Measurements from ENCODE around the gene PHLPP2. TPM values are rescaled to one million over a fixed set of nuclear protein-coding genes. Genes with fewer than 3 reads are reported as not detected.

Gene PHLPP2
- total RNA-seq, 4 donors from 2014 or later, result 0.49 to 5.7 (median 1.7) TPM

- DNase-seq, result no peak
- Histone ChIP-seq H3K27me3 (no peaks in the 10 kb centered on the region), H3K4me1 (no peaks in the 10 kb centered on the region), H3K9me3 (no peaks in the 10 kb centered on the region), H3K36me3 (peaks cover 8 to 100% (median 32%) of the 10 kb centered on the region in 3 donors), H3K4me3 (no peak overlapping the region), H3K27ac (no peak overlapping the region)
- intact Hi-C loops (cut with DNase I), result no loop called here
- WGBS, 2 donors, result 79 to 85% methylated on average over 4 of the region's 4 CpGs
- no peak for TF ChIP-seq CTCF (IDR thresholded peaks at IDR 0.05)
- TF ChIP-seq POLR2A (IDR thresholded peaks at IDR 0.05), result no peak
These were observed 23.7 kb upstream of the PHLPP2 start for GRCh38 chr16:71748226-71748625.

- peak in 5 of 6 experiments; percentile 22 to 61 (median 51) for TF ChIP-seq CTCF (IDR thresholded peaks at IDR 0.05)
- no peak for TF ChIP-seq POLR2A (IDR thresholded peaks at IDR 0.05)
- Histone ChIP-seq H3K9me3 (no peaks in the 10 kb centered on the region), H3K4me1 (no peaks in the 10 kb centered on the region), H3K36me3 (peaks cover 6 to 100% (median 31%) of the 10 kb centered on the region in 3 donors), H3K4me3 (no peak overlapping the region), H3K27me3 (no peaks in the 10 kb centered on the region), H3K27ac (no peak overlapping the region)
- intact Hi-C loops (cut with DNase I), result no loop called here
- WGBS, 2 donors, result 49 to 64% methylated on average over 7 of the region's 7 CpGs
- DNase-seq, result no peak
These were observed 22.0 kb upstream of the PHLPP2 start for GRCh38 chr16:71746442-71747046.

- TF ChIP-seq CTCF (IDR thresholded peaks at IDR 0.05), result no peak
- no peak for TF ChIP-seq POLR2A (IDR thresholded peaks at IDR 0.05)
- Histone ChIP-seq H3K27me3 (no peaks in the 10 kb centered on the region), H3K27ac (no peak overlapping the region), H3K9me3 (no peaks in the 10 kb centered on the region), H3K4me1 (no peaks in the 10 kb centered on the region), H3K4me3 (no peak overlapping the region), H3K36me3 (peaks cover 6 to 99% (median 35%) of the 10 kb centered on the region in 3 donors)
- intact Hi-C loops (cut with DNase I), result no loop called here
- 95 to 96% methylated on average over 4 of the region's 4 CpGs for WGBS, 2 donors
- DNase-seq, result no peak
These were observed 14.4 kb upstream of the PHLPP2 start for GRCh38 chr16:71738855-71739254.

- intact Hi-C loops (cut with DNase I), result no loop called here
- no peaks in the 10 kb centered on the region for H3K4me1 ChIP-seq
- H3K36me3 ChIP-seq, result peaks cover 12 to 99% (median 37%) of the 10 kb centered on the region in 3 donors
- DNase-seq, result no peak
- no peak overlapping the region for H3K27ac ChIP-seq
- no peak for TF ChIP-seq CTCF (IDR thresholded peaks at IDR 0.05)
- TF ChIP-seq POLR2A (IDR thresholded peaks at IDR 0.05), result no peak
- H3K9me3 ChIP-seq, result no peaks in the 10 kb centered on the region
- no peaks in the 10 kb centered on the region for H3K27me3 ChIP-seq
- WGBS, 2 donors, result 87 to 100% methylated on average over 4 to 6 of the region's 6 CpGs
- H3K4me3 ChIP-seq, result no peak overlapping the region
These were observed 13.0 kb upstream of the PHLPP2 start for GRCh38 chr16:71737501-71737900.

GRCh38 chr16:71734511-71734910 lies 10.0 kb upstream of the PHLPP2 start:
- WGBS, 2 donors, result 72 to 77% methylated on average over 5 of the region's 5 CpGs
- H3K36me3 ChIP-seq, result peaks cover 22 to 100% (median 42%) of the 10 kb centered on the region in 3 donors
- no peak overlapping the region for H3K27ac ChIP-seq
- DNase-seq, result no peak
- no peaks in the 10 kb centered on the region for H3K27me3 ChIP-seq
- TF ChIP-seq POLR2A (IDR thresholded peaks at IDR 0.05), result no peak
- H3K4me3 ChIP-seq, result no peak overlapping the region
- no peaks in the 10 kb centered on the region for H3K4me1 ChIP-seq
- no peaks in the 10 kb centered on the region for H3K9me3 ChIP-seq
- intact Hi-C loops (cut with DNase I), result no loop called here

- WGBS, 2 donors, result 84 to 94% methylated on average over 3 of the region's 3 CpGs
- intact Hi-C loops (cut with DNase I), result no loop called here
- Histone ChIP-seq H3K27ac (no peak overlapping the region), H3K9me3 (no peaks in the 10 kb centered on the region), H3K36me3 (peaks cover 16 to 85% (median 28%) of the 10 kb centered on the region in 3 donors), H3K4me1 (no peaks in the 10 kb centered on the region), H3K27me3 (no peaks in the 10 kb centered on the region), H3K4me3 (no peak overlapping the region)
- DNase-seq, result no peak
- TF ChIP-seq CTCF (IDR thresholded peaks at IDR 0.05), result no peak
- TF ChIP-seq POLR2A (IDR thresholded peaks at IDR 0.05), result no peak
These were observed 8.1 kb upstream of the PHLPP2 start for GRCh38 chr16:71732587-71732986.

All from esophagus squamous epithelium (tissue), 5 donors.